Stimulated activated CD4-positive, alpha-beta T cell treated with anti-CD3 and anti-CD28 coated beads, Interleukin-1b, Interleukin-23, amount 100 ng/mL, for 1 hour (primary cell): ENCODE measurements around the gene SLC22A3.
"Not testable (repeated sequence)": the region's sequence is repeated elsewhere in the genome, so short reads cannot be mapped to it uniquely, and the experiment has no call there.

ENCODE experiments used
- DNase-seq, 2 donors: peaks; one replicate each; pipeline ENCODE4 v3.0.0-alpha.2; 2020; ENCODE audit warnings: low read depth in 2 of 2

SLC22A3 gene

DNA sequence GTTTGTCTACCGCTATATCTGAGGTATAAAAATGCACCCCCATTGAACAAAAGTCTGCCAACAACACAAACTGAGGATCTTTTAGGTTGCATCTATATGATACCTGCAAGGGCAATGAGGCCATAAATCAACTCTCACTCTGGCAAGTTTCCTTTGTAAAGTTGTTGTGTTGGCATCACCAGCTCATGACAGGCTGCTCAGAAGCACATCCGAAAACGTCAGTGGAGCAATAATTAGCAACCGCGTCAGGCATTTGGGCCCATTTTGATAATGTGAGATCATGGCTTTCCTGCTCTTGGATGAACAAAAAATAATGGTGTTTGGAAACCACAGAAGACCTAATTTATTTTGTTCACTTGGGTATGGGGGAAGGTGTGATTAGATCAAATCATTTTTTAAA is 12.0 kb upstream of the SLC22A3 start:
- DNase-seq = no peak

DNA sequence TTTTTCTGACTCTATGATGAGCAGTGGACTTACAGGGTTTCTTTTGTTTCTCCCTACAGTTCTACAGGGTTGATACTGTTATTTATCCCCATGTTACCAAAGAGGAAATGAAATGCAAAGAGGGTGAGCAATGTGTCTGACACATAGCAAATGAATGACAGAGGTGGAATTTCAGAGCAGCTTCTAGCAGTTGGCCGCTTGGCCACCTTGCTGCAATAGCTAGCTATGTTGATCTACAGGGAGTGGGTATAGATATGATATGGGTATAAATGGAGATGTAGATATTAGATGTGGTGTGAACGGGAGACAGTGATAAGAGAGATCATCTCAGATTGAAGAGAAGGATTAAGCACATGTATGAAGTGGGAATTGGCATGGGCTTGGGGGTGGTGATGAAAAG is 10.9 kb upstream of the SLC22A3 start:
- no peak for DNase-seq

DNA sequence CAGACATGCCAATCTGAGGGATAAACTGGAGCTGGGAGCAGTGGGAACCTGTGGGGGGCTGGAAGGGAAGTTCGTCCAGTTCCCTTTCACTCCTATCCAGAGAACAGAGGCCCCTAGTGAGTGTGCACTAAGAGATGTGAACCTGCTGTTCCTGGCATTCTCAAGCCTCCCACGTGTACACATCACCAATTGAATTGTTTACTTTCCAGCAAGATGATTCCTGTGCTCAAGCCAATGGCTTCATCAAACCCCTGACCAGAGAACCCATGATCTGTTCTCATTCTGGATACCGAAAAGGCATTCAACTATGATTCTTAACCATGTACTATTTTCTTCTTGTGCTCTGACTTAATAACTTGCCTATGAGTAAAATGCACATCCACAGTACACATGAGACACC is 10.2 kb upstream of the SLC22A3 start:
- DNase-seq = no peak

DNA sequence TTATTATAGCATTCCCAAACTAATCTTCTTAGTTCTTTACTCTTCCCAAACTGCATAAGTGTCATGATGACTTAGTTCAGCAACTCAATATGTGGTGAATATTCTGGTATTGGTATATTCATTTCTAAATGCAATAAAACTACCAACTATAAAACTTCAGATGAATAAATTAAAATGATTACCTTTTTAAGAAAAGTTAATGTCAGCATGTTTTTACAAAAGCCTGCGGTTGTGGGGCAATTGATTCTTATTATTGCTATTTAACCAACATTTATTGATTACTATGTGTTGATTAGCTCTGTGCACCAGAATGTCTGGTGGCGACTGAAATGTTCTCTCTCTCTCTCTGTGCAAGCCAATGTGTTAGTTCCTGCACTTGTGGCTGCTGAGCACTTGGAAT is 5.0 kb upstream of the SLC22A3 start:
- no peak for DNase-seq

DNA sequence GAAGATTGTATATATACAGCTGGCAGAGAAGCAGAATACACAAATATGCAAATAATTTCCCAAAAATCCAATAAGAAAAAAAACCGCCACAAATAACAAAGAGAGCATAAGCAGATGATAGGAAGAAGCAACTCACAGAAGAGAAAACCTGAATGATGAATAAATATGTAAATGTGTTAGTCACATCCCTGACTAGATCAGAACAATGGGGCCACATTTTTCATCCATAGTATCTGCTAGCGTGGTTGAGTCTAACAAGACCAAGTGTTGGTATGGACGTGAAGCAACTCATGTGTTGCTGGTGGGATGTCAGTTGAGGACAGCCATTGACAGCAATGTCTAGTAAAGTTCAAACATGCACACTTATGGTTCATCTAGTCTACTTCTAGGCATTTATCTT is 3.9 kb upstream of the SLC22A3 start:
- DNase-seq = no peak

DNA sequence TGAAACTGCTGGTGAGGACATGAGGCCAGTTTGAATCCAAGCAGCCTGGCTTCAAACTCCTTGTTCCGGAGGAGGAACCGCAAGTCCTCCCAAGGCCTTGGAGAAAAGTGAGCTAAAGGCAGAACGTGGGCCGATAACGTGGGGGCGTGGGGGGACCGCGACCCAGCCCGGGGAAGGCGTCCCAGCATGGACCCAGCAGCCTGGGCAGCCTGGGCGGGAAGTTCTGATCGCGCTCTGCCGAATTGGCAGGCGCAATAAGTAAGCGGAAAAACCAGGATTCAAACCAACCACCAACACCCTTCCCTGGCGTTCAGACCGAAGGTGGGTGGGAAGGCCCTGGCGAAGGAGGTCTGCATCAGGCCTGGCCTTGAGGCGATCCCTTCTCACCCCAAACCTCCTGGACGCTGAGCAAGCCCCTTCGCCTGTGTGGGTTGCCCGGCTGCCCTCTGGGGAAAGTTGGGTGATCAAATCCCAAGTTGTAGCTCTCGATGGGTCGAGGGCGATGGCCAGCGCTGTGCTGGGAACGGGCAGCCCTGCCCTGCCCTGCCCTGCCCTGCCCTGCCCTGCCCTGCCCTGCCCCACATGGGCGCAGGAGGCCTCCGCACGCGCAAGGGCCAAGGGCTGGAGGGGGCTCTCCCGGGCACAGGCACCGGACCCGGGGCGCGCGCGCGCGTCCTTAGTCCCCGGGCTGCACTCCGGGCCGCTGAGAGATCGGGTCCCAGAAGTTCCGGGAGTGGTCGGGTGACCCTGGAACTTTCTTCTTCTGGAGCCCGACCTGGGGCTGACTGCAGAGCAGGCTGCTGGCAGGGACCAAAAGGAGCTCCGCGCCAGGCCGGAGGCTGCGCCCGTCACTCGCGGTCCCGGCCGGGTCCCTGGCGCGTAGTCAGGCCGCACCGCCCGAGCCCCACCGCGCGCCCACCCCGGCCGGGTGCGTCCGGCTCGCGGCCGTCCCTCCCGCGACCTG is 637 bp upstream of the SLC22A3 start:
- DNase-seq = no peak

DNA sequence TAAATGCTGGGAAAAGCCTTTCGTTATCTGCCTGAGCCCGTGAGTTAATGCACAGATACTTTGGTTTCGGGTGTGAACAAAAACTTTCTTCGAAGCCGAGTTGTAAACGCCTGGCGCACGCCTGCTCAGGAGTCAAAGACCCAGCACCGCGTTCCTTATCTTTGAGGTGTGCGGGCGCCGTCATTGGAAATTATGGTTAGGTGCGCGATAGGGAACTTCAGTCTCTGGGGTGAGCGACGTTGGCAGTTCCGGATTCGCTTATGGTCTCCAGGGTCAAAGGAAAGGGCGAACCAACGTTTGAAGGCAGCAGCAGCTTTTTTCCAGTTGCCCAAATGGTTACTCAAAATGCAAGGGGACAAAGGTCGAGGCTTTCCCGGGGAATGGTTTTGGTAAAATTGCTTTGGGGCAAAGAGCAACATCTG is 853 bp downstream of the SLC22A3 start:
- DNase-seq = no peak

DNA sequence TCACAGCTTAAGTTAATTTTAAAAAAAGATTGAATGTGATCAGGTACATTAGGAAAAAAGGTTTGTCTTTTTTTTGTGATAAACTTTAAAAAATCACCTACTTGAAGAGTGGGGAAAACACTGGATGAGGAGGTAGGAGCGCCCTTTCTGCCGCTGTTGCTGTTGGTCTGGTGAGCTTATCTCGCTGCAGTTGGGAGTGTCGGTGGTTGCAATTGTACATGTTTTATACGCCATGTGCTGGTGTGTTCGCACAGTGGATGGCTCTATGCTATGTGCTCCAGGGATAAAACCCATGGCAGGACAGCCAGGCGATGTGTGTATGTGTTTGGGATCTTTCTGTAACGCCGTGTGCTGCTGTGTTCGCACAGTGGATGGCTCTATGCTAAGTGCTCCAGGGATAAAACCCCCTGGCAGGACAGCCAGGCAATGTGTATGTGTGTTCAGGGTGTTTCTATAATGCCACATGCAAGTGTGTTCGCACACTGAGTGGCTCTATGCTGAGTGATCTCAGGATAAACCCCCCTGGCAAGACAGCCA is 1.7 kb downstream of the SLC22A3 start:
- no peak for DNase-seq

DNA sequence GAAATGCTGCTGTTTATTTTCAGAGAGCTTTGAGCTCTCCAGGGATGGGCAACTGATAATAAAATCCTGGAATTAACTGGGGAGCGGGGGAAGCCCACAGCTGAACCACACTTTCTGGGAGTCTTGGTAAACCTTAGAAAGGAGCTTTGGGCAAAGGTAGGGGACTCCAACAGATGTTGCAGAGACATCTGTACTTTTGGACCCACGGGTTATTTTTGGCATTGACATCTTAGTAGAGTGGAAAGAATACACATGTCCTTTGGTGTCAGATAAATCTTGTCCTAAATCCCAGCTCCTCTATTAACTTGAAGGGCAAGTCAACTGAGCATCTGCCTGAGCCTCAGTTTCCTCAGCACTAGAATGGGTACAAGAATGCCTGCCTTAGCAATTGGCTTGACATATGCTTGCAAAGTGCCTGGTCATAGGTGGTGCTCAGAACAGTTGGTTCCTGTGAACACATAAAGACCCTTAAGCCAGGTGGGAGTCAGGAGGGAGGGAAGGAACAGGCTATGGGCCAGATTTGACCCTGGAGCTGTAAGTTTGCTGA is 5.8 kb downstream of the SLC22A3 start:
- DNase-seq = no peak

DNA sequence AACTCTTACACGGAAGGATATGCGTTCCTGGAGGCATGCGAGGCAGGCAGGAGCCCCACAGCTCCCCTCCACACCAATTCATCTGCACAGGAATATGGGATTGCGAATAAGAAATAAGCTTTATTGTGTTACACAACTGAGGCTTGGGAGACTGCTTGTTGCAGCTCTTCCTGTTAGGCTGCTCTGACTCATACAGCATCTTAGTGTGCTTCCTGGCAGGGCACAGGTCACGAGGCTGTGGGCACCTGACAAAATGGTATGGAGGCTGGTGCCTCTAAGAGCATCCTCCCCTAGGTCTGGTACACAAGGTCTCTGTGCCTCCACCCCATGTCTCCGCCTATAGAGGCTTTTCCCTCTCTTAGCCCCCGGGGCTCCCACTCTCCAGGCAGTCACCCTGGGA is 6.8 kb downstream of the SLC22A3 start:
- DNase-seq = no peak

DNA sequence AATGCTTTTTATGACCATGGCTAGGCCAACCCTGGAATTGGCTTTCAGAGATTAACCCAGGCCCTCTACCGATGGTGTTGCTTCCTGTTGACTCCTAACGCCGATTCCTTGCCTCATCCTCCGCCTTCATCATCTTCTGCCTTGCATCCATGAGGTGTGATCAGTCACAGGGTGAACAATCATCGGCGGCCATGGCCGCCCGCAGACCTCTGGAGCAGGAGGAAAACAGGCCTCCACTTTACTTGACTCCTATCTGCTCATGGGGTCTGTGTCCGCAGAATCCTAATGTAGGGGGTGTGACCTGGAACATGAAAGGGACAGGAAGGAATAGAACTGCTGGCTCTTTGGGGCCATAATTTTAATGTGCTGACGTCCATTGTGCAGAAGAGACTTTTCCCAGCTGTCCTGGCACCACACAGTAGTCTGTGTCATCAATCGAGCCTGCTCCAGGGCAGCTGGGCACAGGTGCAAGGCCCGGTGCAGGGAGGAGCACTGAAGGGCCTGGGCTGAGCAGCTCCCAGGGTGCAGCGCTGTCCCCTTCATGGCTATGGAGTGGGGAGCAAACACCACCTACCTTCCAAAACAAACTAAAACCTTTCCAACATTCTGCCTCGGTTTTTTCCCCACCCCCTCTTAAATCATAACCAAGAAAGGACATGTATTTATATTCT is 8.0 kb downstream of the SLC22A3 start:
- DNase-seq = no peak

DNA sequence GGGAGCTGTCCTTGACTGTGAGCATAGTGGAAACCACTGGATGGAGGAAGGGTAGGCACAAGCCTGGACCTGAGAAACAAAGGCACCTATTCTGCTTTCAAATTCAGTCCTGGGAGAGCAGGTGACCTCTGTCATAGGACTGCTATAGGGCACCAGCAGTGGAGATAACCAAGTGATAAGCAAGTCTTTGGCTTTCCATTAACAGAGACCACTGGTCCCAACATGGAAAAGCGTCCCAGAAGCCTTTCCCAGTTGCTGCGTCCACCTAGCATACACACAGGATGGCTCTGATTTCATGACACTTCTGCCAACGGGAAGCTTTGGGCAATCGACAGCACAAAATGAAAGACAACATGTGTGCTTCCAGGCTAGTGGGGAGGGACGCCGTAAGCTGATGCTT is 8.9 kb downstream of the SLC22A3 start:
- DNase-seq = no peak

DNA sequence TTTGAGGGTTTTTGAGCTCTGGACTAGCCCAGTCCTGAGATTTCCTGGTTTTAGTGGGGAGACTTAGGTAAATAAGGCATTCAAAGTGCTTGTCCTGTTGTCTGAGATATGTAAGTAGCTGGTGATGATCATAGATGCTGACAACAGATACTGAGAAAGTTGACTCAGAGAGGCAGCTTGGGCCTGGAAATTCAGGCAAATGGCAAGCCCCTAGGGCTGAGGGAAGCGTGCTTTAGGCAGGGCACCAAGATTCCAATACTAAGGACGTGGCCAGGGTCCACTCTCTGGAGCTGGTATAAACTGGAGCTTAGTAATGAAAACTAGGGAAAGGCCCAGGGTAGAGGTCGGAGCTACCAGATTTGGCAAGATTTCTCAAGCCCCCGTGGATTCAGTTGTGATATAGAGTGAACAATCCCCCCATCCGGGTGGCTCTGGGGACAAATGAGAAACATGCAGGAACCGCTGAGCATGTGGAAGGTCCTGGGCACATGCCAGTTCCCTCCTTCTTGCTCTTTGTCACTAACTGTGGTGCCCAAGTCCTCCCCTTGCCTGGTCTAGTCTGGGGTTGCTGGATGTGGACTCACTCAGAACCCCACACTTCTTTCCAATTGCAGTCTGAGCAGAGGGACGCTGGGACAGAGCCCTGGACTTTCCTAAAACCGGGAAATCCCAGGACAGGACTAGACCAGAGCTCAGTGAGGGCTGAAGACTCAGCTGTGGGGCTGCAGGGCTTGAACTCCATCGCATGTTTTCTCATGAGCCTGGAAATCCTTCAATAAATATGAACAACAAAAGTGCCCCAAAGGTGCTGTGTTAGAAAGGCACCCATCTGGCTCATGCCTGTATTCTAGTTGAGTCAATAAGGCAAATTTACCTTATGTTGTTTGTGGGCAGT is 10.3 kb downstream of the SLC22A3 start:
- no peak for DNase-seq

DNA sequence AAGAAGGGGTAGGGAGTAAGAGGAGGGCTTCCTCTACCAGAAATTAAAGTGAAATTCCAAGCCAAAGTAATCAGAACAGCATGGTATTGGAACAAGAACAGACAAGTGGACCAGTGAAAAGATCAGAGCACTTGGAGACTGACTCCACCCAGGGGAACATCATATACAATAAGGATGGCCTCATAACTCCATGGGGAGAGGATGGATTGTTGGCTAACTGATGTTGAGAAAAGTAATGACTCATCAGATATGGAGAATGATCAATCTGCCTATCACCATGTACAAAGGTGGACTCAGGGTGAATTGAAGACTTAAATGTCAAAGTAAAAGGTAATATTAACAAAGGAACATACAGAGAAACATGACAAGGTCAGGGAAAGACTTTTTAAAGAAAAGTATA is 12.8 kb downstream of the SLC22A3 start:
- DNase-seq = no peak

DNA sequence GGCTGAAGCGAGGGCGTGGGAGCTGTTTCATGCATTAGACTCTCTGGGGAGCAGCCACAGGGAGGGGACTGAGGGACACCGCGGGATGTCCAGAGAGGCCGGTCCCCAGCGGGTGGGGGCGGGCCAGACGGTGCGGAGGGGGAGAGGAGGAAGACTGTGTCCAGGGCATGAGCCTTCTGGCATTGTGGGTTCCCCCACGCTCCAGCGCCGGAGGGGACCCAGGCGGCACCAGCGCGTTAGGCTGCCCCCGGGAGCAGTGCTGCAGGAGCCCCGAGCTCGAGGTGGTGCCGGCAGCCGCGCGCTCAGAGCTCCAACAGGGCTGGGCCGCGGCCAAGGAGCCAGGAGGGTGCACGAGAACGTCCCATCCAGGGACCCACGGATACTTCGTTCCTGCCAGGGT is 14.4 kb downstream of the SLC22A3 start:
- no peak for DNase-seq

DNA sequence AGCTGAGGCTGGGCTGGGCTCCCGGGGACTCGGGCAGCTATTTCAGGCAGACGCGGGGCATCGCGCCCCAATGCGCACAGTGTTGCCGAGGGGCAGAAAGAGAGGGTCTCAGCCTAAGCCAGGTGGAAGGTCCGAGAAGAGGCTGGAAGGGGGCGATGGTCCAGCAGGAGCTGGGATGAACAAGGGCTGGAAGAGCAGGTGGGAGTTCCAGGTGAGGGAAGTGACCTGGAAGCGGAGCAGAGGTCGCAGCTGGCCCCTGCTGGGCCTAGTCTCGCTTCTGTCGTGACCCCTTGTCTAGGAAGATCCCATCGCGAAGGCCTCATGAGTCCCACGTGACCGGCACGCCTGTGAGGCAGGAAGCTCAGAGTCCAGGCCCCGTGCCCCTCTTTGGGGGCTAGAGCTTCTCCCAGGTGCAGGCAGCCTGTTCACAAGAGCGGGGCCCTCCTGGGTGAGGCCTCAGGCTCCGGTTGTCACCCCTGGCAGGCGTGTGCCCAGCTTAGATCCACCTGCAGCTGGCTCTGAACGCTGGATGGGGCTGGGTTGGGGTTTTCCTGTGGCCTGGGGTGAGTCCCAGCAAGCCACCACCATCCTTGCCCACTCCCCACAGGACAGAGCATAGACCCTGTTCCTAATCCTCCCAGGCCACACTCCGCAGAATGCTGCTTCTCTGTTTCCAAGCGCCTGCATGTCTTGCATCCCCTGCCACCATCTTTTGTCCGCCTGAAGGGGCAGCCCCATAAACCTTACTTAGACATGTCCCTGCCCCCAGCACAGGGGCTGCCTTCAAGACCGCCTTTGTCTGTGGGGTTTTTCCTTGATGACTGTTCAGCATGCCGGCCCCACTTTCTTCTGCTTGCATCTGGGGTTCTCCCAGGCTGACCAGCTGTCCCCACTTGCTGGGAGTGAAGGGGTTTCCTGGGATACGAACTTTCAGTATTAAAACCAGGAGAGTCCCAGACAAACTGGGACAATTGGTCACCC is 15.1 kb downstream of the SLC22A3 start:
- no peak for DNase-seq

DNA sequence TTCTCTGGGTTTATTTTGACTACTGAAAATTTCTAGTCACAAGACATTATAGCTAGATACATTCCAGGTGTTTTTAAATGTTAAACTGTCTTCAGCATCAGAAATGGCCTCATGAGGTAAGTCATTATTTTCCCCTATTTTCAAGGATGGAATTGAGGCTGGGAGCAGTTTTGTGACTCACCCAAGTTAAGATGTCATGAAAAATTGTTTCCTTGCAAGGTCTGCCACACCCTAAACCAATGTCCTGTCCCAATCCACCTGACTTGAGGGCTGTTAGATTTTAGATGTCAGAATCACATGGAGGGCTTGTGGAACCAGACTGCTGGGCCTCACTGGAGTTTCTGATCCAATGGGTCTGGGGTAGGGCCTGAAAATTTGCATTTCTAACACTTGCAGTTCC is 16.9 kb downstream of the SLC22A3 start:
- DNase-seq = no peak

DNA sequence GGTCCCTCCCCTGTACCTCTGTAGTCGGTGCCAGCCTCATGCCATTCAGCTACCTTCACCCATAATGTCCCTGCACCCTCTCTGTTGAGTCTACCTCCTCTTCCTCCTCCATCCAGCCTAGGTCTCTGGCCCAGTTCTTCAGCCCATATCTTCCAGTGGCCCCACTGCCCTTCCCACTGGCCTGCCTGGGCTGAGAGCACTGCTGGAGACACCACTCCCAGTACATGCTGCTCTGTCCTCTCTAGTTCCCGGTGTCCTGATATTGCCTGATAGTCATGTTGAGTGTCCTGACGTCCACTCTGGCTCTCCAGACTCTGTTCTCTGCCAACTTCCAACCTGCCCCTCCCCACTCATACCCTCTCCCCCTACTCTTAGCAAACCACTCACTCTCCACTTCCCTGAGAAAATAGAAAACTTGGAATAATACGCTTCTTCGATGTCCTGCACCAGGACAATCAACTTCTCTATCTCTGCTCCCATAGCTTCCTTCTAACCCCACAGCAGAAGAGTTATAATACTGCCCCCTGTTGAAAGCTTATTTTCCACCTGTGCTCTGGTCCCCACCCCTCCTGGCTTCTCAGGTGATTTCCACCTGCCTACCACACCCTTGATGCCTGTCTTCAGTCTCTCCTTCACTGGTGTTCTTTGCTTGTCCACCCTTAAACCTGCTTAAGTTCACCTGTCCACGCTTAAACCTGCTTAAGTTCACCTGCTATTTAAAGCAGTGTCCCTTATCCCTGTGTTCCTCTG is 19.8 kb downstream of the SLC22A3 start:
- no peak for DNase-seq

DNA sequence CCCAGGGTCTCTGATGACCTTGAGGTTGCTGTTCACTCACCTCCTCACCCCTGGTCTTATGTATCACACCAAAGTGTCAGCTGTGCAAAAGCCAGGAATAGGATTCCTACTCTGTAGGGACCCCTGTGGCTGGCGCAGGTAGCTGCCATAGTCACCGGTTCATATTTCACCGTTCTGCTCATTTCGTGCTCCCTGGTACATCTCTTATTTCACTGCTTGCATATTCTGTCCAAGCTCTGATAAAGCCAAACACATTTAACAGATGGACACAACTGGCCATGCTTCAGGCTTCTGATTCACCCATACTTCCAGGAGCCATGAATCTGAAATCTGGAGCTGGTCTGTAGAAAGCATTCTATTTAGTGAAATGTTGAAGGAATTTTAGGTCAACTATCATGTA is 20.5 kb downstream of the SLC22A3 start:
- DNase-seq = no peak

DNA sequence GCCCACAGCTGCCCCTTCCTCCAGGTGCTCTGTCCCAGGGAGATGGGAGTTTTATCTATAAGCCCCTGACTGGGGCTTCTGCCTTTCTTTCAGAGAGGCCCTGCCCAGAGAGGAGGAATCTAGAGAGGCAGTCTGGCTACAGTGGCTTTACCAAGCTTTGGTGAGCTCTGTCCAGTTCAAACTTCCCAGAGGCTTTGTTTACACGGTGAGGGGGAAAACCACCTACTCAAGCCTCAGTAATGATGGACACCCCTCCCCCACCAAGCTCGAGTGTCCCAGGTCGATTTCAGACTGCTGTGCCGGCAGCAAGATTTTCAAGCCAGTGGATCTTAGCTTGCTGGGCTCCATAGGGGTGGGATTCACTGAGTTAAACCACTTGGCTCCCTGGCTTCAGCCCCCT is 25.4 kb downstream of the SLC22A3 start:
- not testable (repeated sequence) for DNase-seq
